Measurements from ENCODE around the gene THSD4.

Gene THSD4

GRCh38 chr15:71116366-71116765 lies 1.1 kb downstream of the THSD4 start:
- Histone ChIP-seq H3K36me3 (replicated peaks; ENCODE audit: low read depth, low read length) (no peaks in the 10 kb centered on the region), H2AFZ (ENCODE audit: low read depth, low read length) (no peak overlapping the region), H4K20me1 (ENCODE audit: insufficient read depth, low read length) (no peaks in the 10 kb centered on the region), H3K9me3 (ENCODE audit: insufficient read depth, low read length) (no peaks in the 10 kb centered on the region), H3K79me2 (ENCODE audit: low read length) (no peaks in the 10 kb centered on the region), H3K9ac (ENCODE audit: low read length) (no peak overlapping the region), H3K27me3 (ENCODE audit: low read depth, low read length) (no peaks in the 10 kb centered on the region), H3K27ac (ENCODE audit: low read length) (no peak overlapping the region), H3K4me1 (ENCODE audit: low read length) (peaks cover 23% of the 10 kb centered on the region), H3K4me2 (ENCODE audit: low read length) (no peak overlapping the region), H3K4me3 (ENCODE audit: low read length) (no peak overlapping the region)
- no peak for TF ChIP-seq EZH2phosphoT487 (IDR thresholded peaks at IDR 0.05; ENCODE audit: low read depth)
- TF ChIP-seq CTCF (IDR thresholded peaks at IDR 0.05; ENCODE audit: low read depth, low read length): no peak

- no peak overlapping the region for H3K9ac ChIP-seq (ENCODE audit: low read length)
Measured at GRCh38 chr15:71116942-71117341, 1.7 kb downstream of the THSD4 start.

GRCh38 chr15:71117714-71118305 lies 2.5 kb downstream of the THSD4 start:
- Histone ChIP-seq H3K27ac (ENCODE audit: low read length) (no peak overlapping the region), H3K79me2 (ENCODE audit: low read length) (no peaks in the 10 kb centered on the region), H2AFZ (ENCODE audit: low read depth, low read length) (no peak overlapping the region), H3K9me3 (ENCODE audit: insufficient read depth, low read length) (no peaks in the 10 kb centered on the region), H3K9ac (ENCODE audit: low read length) (no peak overlapping the region), H3K4me3 (ENCODE audit: low read length) (no peak overlapping the region), H4K20me1 (ENCODE audit: insufficient read depth, low read length) (no peaks in the 10 kb centered on the region), H3K4me2 (ENCODE audit: low read length) (peak overlapping the region; percentile 51), H3K27me3 (ENCODE audit: low read depth, low read length) (0 out of 2 replicates have a peak, but pooled peaks cover 8% of the 10 kb centered on the region), H3K36me3 (replicated peaks; ENCODE audit: low read depth, low read length) (no peaks in the 10 kb centered on the region), H3K4me1 (ENCODE audit: low read length) (peaks cover 23% of the 10 kb centered on the region)
- TF ChIP-seq EZH2phosphoT487 (IDR thresholded peaks at IDR 0.05; ENCODE audit: low read depth) (no peak), CTCF (IDR thresholded peaks at IDR 0.05; ENCODE audit: low read depth, low read length) (no peak)

More at GRCh38 chr15:71116942-71117341, 1.7 kb downstream of the THSD4 start:
- Histone ChIP-seq H2AFZ (ENCODE audit: low read depth, low read length) (no peak overlapping the region), H3K4me2 (ENCODE audit: low read length) (no peak overlapping the region), H3K4me3 (ENCODE audit: low read length) (no peak overlapping the region), H3K27ac (ENCODE audit: low read length) (no peak overlapping the region), H3K9me3 (ENCODE audit: insufficient read depth, low read length) (no peaks in the 10 kb centered on the region), H3K4me1 (ENCODE audit: low read length) (peaks cover 23% of the 10 kb centered on the region), H3K27me3 (ENCODE audit: low read depth, low read length) (0 out of 2 replicates have a peak, but pooled peaks cover 3% of the 10 kb centered on the region), H3K79me2 (ENCODE audit: low read length) (no peaks in the 10 kb centered on the region), H4K20me1 (ENCODE audit: insufficient read depth, low read length) (no peaks in the 10 kb centered on the region), H3K36me3 (replicated peaks; ENCODE audit: low read depth, low read length) (no peaks in the 10 kb centered on the region)
- no peak for TF ChIP-seq EZH2phosphoT487 (IDR thresholded peaks at IDR 0.05; ENCODE audit: low read depth)
- TF ChIP-seq CTCF (IDR thresholded peaks at IDR 0.05; ENCODE audit: low read depth, low read length): no peak

- Histone ChIP-seq H3K4me2 (ENCODE audit: low read length) (peak overlapping the region; percentile 51), H3K9ac (ENCODE audit: low read length) (no peak overlapping the region), H3K27ac (ENCODE audit: low read length) (no peak overlapping the region), H4K20me1 (ENCODE audit: insufficient read depth, low read length) (no peaks in the 10 kb centered on the region), H3K4me3 (ENCODE audit: low read length) (0 out of 2 replicates have a peak overlapping the region, but pooled peaks have one; percentile 4), H3K27me3 (ENCODE audit: low read depth, low read length) (peaks cover 13% of the 10 kb centered on the region; the same call in 1 of the 2 replicates), H3K4me1 (ENCODE audit: low read length) (peaks cover 23% of the 10 kb centered on the region), H2AFZ (ENCODE audit: low read depth, low read length) (no peak overlapping the region), H3K79me2 (ENCODE audit: low read length) (no peaks in the 10 kb centered on the region), H3K9me3 (ENCODE audit: insufficient read depth, low read length) (no peaks in the 10 kb centered on the region), H3K36me3 (replicated peaks; ENCODE audit: low read depth, low read length) (no peaks in the 10 kb centered on the region)
- TF ChIP-seq CTCF (IDR thresholded peaks at IDR 0.05; ENCODE audit: low read depth, low read length): no peak
- no peak for TF ChIP-seq EZH2phosphoT487 (IDR thresholded peaks at IDR 0.05; ENCODE audit: low read depth)
Measured at GRCh38 chr15:71118345-71118744, 3.1 kb downstream of the THSD4 start.

Measured in OCI-LY3 (cell line).